Left lobe of liver (tissue), 2 donors: ENCODE data around the gene SERPINB5. TPM values are rescaled to one million over a fixed set of nuclear protein-coding genes. Genes with fewer than 3 reads are reported as not detected.
A peak's percentile ranks its signal among the peaks of the same experiment; 100 is the strongest.
"Not testable (repeated sequence)": the region's sequence is repeated elsewhere in the genome, so short reads cannot be mapped to it uniquely, and the experiment has no call there.

Experiments used
- ATAC-seq: fragments of 200-7000 bp; cut with Tn5 transposase; one replicate; pipeline ENCODE4 v1.9.1; 2020; ENCODE audit warnings: mild to moderate bottlenecking, moderate library complexity
- DNase-seq: peaks from one replicate; pipeline ENCODE4 v3.0.0-alpha.2; 2020; ENCODE audit warnings: low spot score
- total RNA-seq: library from RNA; stranded (reverse); gene quantifications from one replicate; pipeline ENCODE4 v1.2.1, GENCODE V29; 2021
- donor health status: DM: no; HTN: no; CAD: no; lungs with moderate emphysema.
- donor health status: DM: no; HTN: yes; CAD: no.

SERPINB5 gene, protein sequence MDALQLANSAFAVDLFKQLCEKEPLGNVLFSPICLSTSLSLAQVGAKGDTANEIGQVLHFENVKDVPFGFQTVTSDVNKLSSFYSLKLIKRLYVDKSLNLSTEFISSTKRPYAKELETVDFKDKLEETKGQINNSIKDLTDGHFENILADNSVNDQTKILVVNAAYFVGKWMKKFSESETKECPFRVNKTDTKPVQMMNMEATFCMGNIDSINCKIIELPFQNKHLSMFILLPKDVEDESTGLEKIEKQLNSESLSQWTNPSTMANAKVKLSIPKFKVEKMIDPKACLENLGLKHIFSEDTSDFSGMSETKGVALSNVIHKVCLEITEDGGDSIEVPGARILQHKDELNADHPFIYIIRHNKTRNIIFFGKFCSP
- total RNA-seq: not detected

DNA sequence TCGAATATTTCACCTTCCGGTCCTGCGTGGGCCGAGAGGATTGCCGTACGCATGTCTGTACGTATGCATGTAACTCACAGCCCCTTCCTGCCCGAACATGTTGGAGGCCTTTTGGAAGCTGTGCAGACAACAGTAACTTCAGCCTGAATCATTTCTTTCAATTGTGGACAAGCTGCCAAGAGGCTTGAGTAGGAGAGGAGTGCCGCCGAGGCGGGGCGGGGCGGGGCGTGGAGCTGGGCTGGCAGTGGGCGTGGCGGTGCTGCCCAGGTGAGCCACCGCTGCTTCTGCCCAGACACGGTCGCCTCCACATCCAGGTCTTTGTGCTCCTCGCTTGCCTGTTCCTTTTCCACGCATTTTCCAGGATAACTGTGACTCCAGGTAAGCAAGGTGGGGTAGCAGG is at the start of gene SERPINB5:
TSS of gene SERPINB5 (plus strand) at position 291 of the 400 bp plus-strand sequence. CDS start 7,471 bp downstream, outside the sequence.
- DNase-seq: no peak
- no peak for ATAC-seq

DNA sequence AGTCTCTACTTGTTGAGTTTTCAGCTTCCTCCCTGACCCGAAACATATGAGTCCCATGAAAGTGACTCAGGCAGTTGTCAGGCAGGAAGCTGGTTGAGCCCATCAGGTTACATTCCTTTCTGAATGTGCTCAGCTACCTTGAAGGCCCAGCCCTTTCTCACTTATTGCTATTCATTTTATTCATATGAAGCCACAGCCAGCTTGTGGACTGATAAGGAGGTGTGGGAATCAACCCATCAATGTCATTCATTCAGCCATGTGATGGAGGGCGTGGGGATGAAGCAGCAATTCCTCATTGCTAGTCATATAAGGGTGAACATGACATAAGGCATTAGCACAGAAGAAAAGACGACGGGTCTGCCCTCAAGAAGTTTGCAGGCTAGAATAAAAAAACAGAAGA is 49.2 kb upstream of the SERPINB5 start:
- ATAC-seq: no peak
- DNase-seq: no peak

DNA sequence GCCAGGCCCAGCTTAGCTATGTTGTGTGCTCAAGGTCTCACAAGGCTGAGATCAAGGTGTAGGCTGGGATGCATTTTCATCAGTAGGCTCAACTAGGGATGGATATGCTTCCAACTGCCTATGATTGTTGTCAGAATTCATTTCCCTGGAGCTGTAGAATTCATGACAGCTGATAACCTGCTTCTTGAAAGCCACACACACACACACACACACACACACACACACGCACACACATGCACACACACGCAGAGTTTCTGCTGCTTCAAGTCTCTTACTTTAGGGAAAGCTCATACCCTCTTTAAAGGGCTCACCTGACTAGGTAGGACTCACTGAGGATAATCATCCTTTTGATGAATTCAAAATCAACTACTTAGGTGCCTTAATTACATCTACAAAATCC is 46.2 kb upstream of the SERPINB5 start:
- ATAC-seq (no peak), DNase-seq (no peak)

DNA sequence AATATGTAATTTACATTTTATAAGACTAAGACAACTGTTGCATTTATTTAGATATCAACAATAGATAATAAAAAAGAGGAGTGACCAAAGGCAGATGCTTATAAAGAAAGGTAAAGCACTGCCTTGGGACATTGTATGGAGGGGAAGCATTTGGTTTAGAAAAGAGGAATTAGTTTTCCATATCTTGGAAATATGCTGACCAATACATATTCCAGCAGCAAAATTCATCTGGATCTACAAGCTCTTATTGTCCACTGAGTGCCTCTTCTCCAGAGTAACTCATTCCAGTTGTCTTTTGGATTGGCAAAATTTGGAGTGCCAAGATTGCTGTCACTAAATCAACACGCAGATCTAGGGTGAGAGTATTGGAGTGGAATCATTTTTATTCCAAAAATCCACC is 45.6 kb upstream of the SERPINB5 start:
- no peak for ATAC-seq

DNA sequence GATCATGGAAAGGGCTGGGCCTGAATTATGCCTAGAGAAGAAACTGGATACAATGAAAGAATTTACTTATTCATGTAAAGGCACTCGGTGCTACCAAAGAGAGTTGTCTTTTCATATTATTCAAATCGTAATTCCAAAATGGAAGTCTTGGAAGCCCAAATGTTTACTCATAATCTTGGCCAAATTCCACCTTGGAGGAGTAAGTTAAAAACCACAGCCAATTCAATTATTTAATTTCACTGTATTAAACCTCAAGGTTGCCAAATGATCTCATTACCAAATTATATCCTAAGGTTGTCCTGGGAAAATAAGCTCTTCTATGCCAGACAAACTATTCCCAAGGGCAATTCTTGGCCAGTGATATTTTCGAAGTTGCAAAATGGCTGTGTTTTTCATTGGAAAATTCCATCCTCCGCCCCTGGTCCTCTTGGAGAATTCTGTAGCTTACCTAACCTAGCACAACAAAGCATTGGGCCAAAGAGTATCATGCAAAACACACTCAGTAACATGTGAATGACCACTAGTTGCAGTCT is 43.4 kb upstream of the SERPINB5 start:
- ATAC-seq: no peak
- DNase-seq: no peak

More for the DNA sequence above, 45.6 kb upstream of the SERPINB5 start:
- no peak for DNase-seq

DNA sequence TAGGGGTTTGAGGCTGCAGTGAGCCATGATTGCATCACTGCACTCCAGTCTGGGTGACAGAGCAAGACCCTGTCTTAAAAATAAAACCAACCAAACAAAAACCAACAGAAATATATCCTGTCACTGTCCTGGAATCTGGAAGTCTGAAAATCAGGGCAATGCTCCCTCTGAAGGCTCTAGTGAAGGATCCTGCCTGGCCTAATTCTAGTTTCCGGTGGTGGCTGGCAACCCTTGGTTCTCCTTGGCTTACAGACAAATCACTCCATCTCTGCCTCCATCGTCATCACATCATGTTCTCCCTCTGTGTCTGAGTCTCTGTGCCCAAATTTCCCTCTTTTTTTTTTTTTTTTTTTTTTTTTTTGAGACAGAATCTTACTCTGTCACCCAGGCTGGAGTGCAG is 38.6 kb upstream of the SERPINB5 start:
- ATAC-seq (no peak), DNase-seq (no peak)

DNA sequence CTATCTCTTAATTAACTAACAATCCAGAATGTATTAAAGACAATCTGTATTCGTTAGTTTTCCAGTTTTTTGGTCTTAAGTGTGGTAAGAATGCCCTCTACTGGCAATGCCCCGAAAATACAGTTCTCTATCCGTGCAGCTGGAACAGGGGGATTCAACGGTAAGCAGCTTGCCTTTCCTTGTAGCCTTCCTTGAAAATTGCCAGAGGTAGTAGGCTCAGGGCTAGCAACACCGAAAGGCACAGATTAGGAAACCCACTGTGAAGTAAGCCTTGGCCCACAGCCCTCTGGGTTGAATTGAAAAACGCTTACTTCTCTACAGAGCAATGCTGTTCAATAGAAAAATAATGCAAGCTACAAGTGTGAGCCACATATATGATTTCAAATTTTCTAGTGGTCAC is 37.4 kb upstream of the SERPINB5 start:
- DNase-seq (no peak), ATAC-seq (peak; percentile 95)

DNA sequence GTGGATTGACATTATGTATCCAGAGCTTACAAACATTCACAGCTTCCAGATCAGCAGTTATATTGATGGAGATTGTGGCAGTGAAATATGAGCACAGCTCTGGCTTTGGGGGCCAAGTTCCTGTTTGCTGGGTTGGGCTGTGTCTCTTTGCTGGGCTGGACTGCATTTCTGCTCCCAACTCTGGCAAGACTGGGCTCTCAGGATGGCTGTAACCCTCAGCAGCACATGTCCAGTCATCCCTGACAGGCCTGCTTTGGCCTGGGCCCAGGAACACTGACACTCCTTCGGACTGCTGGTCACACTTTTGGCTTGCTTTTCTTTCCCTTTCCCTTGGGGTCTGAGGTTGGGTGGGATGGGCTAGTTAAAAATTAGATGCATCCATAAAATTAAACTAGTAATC is 36.5 kb upstream of the SERPINB5 start:
- ATAC-seq (no peak), DNase-seq (no peak)

DNA sequence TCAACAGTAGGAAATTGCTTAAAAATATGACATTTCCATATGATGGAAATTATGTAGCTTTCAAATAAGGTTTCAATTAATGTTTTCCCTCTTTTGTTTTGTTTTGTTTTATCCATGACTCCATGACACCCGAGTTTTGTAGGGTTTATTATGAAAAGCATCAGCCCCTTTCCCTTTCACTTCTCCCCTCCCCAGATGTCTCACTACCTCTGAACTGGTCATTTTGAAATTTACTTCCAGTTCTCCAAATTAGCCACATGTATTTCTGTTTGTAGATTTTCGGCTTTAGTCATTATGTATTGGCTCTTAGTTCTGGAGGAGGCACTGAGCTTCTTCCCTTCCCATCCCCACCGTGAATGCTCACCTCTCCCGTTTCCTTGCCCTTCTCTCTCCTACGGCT is 35.9 kb upstream of the SERPINB5 start:
- no peak for DNase-seq
- ATAC-seq: no peak

DNA sequence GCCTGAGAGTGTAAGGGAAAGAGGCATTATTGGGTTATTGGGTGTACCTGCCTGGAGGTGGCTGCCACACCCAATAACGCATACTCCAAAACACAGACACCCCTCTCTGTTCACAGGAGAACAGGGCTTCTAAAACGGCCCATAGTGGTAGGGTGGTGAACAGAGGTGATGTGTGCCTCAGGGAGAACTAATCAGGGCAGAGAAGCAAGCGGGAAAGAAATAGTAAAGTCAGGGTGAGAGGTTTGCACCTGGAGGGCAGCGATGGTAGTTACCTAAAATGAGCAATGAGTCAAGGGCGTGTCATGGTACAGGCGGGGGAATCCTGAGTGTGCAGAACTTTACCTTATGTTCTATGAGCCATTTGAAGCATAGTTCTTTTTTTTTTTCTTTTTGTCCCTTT is 32.9 kb upstream of the SERPINB5 start:
- DNase-seq (no peak), ATAC-seq (no peak)

DNA sequence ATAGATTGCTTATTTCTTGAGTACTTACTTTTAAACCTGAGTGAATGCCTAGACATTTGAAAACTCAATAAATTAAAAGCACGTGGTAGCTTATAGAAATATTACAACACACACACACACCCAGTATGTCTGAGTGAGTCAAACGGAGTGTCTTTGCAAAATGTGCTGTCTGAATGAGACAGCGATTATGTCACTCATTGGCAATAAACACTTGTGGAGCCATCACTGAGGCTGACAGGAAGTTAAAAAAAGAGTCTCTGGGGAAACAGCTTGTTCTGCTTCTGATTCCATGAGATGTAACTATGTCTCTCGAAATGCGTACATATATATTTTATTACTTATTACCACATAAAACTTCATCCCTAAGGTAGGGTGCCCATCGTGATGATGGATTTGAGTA is 32.2 kb upstream of the SERPINB5 start:
- no peak for ATAC-seq
- DNase-seq: no peak

DNA sequence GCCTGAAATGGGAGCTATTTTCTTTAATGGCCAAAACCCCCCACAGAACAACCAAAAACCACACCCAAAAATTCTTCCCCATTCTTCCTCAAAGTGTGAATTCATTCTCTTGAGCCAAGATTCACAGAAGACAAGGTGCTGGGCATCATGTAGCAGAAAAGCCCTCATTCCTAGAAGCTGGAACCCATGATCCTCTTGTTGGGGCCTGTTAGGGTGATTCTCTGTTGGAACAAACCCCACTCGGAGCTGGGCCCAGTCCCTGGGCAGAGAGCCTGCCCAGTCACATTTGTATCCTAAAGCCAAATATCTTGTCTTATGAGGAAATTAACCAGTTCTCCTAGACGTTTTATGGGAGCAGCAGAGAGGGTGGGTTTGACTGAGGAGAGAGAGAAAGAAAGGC is 31.7 kb upstream of the SERPINB5 start:
- no peak for DNase-seq
- ATAC-seq: no peak

DNA sequence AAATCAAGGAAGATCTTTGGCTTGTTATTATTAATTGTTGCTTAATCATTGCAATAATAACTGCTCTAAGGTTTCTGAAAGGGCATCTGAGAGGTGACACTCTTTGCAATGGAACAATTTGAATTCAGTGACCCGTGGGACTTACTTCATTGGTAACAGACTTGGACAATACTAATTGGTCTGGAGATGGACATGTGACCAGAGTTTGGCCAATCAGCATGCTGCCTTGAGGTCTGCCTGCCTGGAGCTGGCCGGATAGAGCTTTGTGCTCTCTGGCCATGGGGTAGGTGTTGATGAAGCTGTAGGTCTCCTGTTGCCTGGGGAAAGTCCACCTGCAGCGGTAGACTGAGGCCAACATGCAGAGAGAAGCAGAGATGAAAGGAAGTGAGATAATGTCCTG is 30.5 kb upstream of the SERPINB5 start:
- ATAC-seq (no peak), DNase-seq (no peak)

DNA sequence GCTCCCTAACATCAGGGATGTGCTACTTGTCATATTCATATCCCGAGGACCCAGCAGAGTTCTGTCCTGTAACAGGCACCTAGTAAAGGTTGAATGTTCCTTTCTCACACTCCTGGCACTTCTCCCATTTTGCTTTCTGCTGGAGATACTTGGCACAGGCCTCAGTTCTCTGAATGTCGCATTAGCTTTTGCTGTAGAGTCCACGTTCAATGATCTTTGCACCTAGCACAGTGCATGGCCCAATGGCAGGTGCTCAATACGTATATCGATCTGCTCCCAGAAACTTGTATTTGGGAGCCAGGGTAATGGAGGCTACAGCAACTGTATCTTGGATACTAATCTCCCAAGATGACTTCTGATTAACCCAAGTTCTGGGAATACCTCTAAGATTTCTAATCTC is 29.7 kb upstream of the SERPINB5 start:
- ATAC-seq: peak; percentile 94
- DNase-seq: peak; percentile 81

DNA sequence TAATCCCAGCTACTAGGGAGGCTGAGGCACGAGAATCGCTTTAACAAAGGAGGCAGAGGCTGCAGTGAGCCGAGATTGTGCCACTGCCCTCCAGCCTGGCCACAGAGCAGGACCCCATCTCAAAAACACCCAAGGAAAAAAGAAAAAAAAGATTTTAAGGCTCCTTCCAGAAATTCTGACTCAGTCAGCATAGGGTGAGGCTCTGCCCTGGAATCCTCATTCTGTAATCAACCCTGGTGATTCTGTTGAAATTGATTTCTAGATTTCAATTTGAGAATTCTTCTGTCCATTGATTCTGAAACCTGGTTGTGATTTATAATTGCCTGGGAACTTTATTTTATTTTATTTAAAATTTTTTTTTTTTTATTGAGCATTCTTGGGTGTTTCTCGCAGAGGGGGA is 27.3 kb upstream of the SERPINB5 start:
- ATAC-seq (no peak), DNase-seq (no peak)

DNA sequence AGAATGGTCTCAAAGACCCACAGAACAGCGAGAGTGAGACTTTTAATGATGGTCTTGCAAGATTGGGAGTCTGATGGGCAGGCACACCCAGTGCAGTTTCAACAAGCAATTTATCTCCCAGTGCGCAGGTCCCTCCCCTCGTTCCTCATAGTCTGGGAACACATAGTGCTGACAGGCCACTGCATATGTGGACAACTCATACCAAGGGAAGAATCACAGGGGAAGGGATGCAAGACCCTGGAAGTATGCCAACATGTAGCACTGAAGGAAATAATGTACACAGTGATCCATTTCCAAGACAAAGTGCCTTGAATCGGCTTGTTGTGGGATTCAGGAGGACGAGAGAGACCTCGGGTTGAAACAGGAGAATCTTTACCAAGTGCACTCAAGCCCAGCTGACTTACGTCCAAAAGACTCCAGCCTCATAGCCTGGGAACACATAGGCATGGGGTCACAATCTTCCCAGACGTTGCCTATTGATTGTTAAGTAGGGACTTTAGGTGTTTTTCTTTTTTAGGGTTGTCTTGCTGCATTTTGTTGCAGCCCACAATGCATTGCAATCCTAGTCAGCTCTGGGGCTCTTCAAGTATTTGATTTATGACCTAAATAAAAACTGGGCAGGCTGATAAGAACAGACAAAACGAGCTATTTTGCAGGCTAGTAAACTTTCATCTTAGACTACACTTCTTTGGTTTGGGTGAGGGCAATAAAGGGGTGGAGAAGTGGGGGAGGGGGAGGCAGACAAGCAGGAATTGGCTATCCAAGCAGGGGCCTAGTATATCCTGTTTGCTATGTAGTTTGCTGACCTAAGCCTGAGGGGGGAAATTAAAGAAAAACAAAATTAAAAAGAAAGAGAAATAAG is 24.7 kb upstream of the SERPINB5 start:
- DNase-seq (no peak), ATAC-seq (no peak)

DNA sequence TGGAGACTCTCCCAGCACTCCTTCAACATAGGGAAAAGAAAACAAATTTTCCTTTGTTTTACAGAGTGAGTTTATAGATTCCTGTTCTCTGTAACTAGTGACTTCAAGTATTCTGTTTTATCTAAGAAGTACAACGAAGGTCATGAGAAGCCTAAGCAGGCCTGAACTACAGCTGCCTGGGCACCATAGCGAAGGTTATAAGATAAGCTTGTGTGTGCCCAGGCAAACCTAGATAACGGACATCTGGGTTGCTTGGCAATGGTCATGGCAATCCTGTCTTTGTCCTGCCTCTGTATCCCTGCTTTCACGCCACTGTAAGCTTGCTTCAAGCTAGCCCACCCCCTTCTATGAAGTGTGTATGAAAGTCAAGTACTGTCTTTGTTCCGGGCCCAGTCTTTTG is 24.0 kb upstream of the SERPINB5 start:
- DNase-seq, ATAC-seq: not testable (repeated sequence)

DNA sequence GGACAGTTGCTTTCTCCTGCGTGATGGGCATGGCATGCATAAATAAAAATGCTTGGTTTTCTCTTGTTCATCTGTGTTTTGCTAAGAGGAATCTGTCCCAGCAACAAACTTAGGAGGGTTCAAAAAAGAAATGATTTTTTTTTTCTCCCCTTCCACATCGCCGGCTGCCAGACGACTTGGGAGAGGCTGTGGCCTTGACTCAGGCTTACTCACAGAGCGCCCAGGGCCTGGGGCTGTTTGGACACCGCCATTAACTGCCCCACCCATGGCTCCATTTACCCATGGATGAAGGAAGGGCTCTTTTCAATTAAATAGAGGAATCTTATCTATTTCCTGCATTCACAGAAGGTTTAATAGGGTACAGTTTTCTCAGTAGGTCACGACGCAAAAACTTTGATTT is 22.3 kb upstream of the SERPINB5 start:
- DNase-seq (no peak), ATAC-seq (no peak)

DNA sequence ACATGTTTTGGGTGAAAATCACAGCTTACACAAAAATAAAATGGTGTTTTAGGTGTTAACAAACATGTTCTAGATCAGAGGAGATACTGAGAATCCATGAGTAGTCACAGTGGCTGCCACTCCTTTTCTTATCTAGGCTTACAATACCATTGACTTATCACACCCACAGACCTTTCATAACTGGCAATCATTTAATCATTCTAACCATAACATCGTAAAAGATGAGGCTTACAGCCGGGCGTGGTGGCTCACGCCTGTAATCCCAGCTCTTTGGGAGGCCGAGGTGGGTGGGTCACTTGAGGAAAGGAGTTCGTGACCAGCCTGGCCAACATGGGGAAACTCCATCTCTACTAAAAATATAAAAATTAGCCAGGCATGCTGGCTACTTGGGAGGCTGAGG is 18.8 kb upstream of the SERPINB5 start:
- ATAC-seq: no peak

DNA sequence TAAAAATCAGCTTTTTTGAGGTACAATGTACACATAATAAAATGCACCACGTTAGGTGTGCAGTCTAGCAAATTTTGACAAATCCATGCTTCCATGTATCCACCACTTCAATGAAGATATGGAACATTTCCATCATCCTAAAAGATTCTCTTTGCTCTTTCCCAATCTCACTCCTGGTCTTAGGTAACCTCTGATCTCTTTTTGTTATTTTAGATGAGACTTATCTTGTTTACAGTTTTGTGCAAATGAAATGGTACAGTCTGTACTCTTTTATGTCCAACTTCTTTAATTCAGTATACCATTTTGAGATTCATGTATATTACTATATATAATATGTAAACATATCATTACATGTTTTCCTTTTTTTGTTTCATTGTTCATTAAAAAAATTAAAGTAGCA is 16.3 kb upstream of the SERPINB5 start:
- DNase-seq: no peak
- peak; percentile 66 for ATAC-seq

More for the DNA sequence above, 18.8 kb upstream of the SERPINB5 start:
- DNase-seq: no peak

DNA sequence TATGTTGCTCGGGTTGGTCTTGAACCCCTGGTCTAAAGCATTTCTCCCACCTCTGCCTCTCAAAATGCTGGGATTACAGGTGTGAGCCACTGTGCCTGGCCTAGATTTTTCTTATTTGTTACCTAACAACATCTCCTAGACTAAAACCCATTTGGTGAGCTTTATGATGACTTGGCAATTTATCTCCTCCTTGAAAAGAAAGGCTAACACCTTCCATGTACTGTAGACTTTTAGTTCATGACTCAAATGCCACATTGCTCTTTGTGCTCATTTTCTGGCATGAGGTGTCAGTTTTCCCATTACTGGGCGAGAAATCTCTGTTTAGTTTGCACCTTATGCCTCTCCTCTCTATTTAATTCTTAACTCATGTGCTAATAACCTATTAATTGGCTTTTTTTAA is 12.3 kb upstream of the SERPINB5 start:
- ATAC-seq: no peak

DNA sequence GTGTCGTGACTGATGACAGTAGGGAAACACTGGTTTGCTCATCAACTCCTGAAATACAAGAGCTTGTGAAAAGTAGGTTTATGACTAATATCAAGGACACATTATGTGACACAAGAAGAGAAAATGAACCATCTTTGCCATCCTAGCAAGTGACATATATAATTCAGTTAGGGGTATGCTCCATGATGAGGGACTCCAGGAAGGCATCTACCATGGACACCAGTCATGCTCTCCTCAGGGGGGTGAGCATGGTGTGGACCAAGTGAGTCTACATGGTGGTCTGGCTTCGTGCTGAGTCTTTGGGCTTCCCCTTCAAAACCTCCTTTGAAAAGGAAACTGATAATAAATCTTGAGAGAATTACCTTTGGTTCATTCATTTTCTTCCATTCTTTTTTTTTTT is 11.7 kb upstream of the SERPINB5 start:
- ATAC-seq: no peak
- DNase-seq: no peak

More for the DNA sequence above, 12.3 kb upstream of the SERPINB5 start:
- no peak for DNase-seq
